Osteocyte (in vitro differentiated cells): ENCODE measurements around the gene NDUFAF7. TPM values are rescaled to one million over a fixed set of nuclear protein-coding genes. Genes with fewer than 3 reads are reported as not detected.

ENCODE experiments used
- DNase-seq: peaks from one replicate; pipeline ENCODE4 v3.0.0; 2021; ENCODE audit warnings: mixed read lengths; ENCODE audit not compliant: unreplicated experiment; ENCODE audit errors: extremely low spot score
- H3K27ac Mint-ChIP-seq: one replicate; pipeline ENCODE4 v1.8.0; 2021; ENCODE audit warnings: mild to moderate bottlenecking, mixed read lengths; ENCODE audit not compliant: unreplicated experiment
- H3K27me3 Mint-ChIP-seq: one replicate; pipeline ENCODE4 v1.8.0; 2021; ENCODE audit warnings: mixed read lengths; ENCODE audit not compliant: unreplicated experiment
- H3K36me3 Mint-ChIP-seq: one replicate; pipeline ENCODE4 v1.8.0; 2021; ENCODE audit warnings: mixed read lengths; ENCODE audit not compliant: unreplicated experiment
- H3K4me1 Mint-ChIP-seq: one replicate; pipeline ENCODE4 v1.8.0; 2021; ENCODE audit warnings: mixed read lengths; ENCODE audit not compliant: unreplicated experiment
- H3K4me3 Mint-ChIP-seq: one replicate; pipeline ENCODE4 v1.8.0; 2021; ENCODE audit warnings: mild to moderate bottlenecking, moderate library complexity, mixed read lengths; ENCODE audit not compliant: unreplicated experiment
- H3K9me3 Mint-ChIP-seq: one replicate; pipeline ENCODE4 v1.8.0; 2021; ENCODE audit warnings: mixed read lengths; ENCODE audit not compliant: unreplicated experiment
- total RNA-seq: library from RNA; stranded (reverse); gene quantifications from 2 replicates; pipeline ENCODE4 v1.2.1, GENCODE V29; 2021
- TF ChIP-seq, protein P1 (sequence below): fragments of 200-600 bp; sonication (generic); IDR thresholded peaks from 2 replicates; pipeline ENCODE4 v1.5.0; 2021; ENCODE audit warnings: antibody characterized with exemption, mild to moderate bottlenecking, moderate library complexity

Gene NDUFAF7
- total RNA-seq, 1 donor from 2014 or later: 17.8 TPM

DNA sequence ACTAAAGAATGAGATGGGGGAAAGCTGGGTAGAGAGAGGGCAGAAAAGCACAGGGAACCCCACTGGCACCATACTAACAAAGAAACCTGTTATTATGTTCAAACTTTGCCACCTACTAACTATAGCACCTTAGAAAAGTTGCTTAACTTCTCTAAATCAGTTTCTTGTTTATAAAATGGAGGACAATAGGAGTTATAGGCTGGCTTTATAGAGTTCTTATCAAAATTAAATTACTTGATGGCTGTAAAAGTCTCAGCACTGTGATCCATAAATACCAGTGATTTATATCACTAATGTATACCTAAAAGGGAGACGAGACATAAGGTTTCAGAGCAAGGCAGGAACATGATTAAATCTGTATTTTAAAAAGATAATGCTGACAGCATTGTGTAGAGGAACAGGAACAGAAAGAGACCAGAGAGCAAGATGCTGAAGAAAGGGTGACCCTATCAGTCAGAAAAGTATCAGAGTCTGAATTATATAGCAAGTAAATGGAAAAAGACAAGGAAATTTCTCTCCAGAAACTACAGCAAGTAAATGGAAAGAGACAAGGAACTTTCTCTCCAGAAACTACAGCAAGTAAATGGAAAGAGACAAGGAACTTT is 64.1 kb downstream of the NDUFAF7 start:
- DNase-seq: no peak
- no peaks in the 10 kb centered on the region for H3K27me3 Mint-ChIP-seq
- H3K9me3 Mint-ChIP-seq: no peaks in the 10 kb centered on the region
- no peak overlapping the region for H3K27ac Mint-ChIP-seq
- TF ChIP-seq, protein P1, sequence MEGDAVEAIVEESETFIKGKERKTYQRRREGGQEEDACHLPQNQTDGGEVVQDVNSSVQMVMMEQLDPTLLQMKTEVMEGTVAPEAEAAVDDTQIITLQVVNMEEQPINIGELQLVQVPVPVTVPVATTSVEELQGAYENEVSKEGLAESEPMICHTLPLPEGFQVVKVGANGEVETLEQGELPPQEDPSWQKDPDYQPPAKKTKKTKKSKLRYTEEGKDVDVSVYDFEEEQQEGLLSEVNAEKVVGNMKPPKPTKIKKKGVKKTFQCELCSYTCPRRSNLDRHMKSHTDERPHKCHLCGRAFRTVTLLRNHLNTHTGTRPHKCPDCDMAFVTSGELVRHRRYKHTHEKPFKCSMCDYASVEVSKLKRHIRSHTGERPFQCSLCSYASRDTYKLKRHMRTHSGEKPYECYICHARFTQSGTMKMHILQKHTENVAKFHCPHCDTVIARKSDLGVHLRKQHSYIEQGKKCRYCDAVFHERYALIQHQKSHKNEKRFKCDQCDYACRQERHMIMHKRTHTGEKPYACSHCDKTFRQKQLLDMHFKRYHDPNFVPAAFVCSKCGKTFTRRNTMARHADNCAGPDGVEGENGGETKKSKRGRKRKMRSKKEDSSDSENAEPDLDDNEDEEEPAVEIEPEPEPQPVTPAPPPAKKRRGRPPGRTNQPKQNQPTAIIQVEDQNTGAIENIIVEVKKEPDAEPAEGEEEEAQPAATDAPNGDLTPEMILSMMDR: no peak
- H3K4me3 Mint-ChIP-seq: no peak overlapping the region
- peaks cover 21% of the 10 kb centered on the region for H3K36me3 Mint-ChIP-seq
- H3K4me1 Mint-ChIP-seq: no peaks in the 10 kb centered on the region

DNA sequence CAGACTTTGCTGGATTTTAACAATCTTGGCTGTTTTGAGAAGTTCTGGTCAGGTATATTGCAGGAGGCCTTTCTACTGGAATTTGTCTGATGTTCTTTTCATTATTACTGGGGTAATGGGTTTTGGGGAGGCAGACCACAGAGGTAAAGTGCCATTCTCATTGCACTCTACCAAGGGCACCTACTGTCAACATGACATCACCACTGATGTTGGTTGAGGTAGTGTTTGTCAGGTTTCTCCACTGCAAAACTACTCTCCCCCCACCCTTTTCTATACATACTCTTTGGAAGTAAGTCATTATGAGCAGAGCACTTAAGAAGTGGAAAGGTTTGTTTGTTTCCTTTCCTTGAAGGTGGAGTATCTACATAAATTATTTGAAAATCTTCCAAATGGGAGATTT is 66.2 kb downstream of the NDUFAF7 start:
- H3K27me3 Mint-ChIP-seq: no peaks in the 10 kb centered on the region
- TF ChIP-seq, protein P1: no peak
- no peak overlapping the region for H3K27ac Mint-ChIP-seq
- H3K9me3 Mint-ChIP-seq: no peaks in the 10 kb centered on the region
- peaks cover 8% of the 10 kb centered on the region for H3K36me3 Mint-ChIP-seq
- no peak overlapping the region for H3K4me3 Mint-ChIP-seq
- DNase-seq: no peak
- peaks cover 13% of the 10 kb centered on the region for H3K4me1 Mint-ChIP-seq

Other genes with a start within 250 kb of the NDUFAF7 start
- gene HEATR5B, start 147.3 kb upstream of the NDUFAF7 start, total RNA-seq: 18.1 and 19.0 TPM in 2 replicates
- 8.1 and 9.3 TPM in 2 replicates for gene GPATCH11, start 147.1 kb upstream of the NDUFAF7 start, total RNA-seq
- gene EIF2AK2, start 74.7 kb upstream of the NDUFAF7 start, total RNA-seq: 48.7 and 49.7 TPM in 2 replicates
- gene SULT6B1, start 43.0 kb upstream of the NDUFAF7 start, total RNA-seq: not detected in 2 replicates
- gene CEBPZOS, start 35.2 kb upstream of the NDUFAF7 start, total RNA-seq: not detected in 2 replicates
- gene CEBPZ, start 62 bp upstream of the NDUFAF7 start, total RNA-seq: 28.2 and 34.1 TPM in 2 replicates
- 50.1 and 54.7 TPM in 2 replicates for gene PRKD3, start 93.2 kb downstream of the NDUFAF7 start, total RNA-seq
- gene QPCT, start 113.0 kb downstream of the NDUFAF7 start, total RNA-seq: not detected in 2 replicates